ENCODE data around the gene SCAMP2.
A peak's percentile ranks its signal among the peaks of the same experiment; 100 is the strongest.
"Not testable (repeated sequence)": the region's sequence is repeated elsewhere in the genome, so short reads cannot be mapped to it uniquely, and the experiment has no call there.

Gene SCAMP2, protein sequence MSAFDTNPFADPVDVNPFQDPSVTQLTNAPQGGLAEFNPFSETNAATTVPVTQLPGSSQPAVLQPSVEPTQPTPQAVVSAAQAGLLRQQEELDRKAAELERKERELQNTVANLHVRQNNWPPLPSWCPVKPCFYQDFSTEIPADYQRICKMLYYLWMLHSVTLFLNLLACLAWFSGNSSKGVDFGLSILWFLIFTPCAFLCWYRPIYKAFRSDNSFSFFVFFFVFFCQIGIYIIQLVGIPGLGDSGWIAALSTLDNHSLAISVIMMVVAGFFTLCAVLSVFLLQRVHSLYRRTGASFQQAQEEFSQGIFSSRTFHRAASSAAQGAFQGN

GRCh38 chr15:74873036-74873755 is at the start of gene SCAMP2:
Gene SCAMP2, minus strand, starts transcription at chr15:74873365. Its CDS starts 110 bp downstream, at chr15:74873255.
- peak; percentile 98 for DNase-seq

- no peak for DNase-seq
Observed at GRCh38 chr15:74920456-74920855, 47.3 kb upstream of the SCAMP2 start.

- DNase-seq: no peak
Observed at GRCh38 chr15:74917676-74918075, 44.5 kb upstream of the SCAMP2 start.

GRCh38 chr15:74913799-74914198 is 40.6 kb upstream of the SCAMP2 start:
- not testable (repeated sequence) for DNase-seq

DNA sequence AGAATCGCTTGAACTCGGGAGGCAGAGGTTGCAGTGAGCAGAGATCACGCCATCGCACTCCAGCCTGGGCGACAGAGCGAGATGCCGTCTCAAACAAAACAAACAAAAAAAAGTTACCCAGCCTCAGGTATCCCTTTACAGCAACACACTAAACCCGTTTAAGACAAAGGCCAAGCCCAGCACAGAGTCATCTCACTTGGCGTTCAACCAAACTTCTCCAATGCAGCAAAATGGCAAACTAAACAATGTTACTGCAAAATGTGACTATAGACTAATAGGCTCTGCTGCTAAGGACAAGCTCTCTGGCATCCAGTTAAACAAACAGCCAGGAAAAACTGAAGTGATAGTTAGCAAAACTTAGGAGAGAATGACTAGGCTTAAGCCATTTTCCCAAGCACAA is 39.9 kb upstream of the SCAMP2 start:
- DNase-seq: no peak

GRCh38 chr15:74908635-74909034 is 35.5 kb upstream of the SCAMP2 start:
- no peak for DNase-seq

GRCh38 chr15:74907163-74907870 is 34.2 kb upstream of the SCAMP2 start:
- DNase-seq: no peak

GRCh38 chr15:74906450-74907162 is 33.4 kb upstream of the SCAMP2 start, which contains the start of gene FAM219B:
Gene FAM219B, minus strand, starts transcription at chr15:74906851. Its CDS starts 51 bp downstream, at chr15:74906800.
- peak; percentile 96 for DNase-seq

GRCh38 chr15:74906067-74906449 is 32.9 kb upstream of the SCAMP2 start:
- DNase-seq: peak; percentile 74

GRCh38 chr15:74904190-74904805 is 31.1 kb upstream of the SCAMP2 start:
- no peak for DNase-seq

DNA sequence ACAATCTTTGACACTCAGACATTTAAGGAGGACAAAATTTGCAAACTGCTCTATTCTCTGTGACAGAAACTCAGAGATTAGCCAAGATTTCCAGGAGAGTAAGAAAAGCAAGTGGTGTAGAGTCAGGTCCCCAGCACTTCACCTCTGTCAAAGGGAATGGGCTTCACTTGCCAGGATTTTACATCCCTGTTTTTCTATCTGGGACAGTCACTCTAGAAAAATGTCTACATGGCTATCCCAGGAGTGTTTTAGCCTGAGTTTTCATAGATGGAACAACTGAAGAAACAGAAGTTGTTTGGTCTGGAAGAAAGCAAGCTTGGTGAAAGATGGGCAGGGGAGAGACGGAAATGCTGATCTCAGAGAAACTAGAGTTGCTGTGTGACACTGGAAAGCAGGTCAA is 30.5 kb upstream of the SCAMP2 start:
- no peak for DNase-seq

DNA sequence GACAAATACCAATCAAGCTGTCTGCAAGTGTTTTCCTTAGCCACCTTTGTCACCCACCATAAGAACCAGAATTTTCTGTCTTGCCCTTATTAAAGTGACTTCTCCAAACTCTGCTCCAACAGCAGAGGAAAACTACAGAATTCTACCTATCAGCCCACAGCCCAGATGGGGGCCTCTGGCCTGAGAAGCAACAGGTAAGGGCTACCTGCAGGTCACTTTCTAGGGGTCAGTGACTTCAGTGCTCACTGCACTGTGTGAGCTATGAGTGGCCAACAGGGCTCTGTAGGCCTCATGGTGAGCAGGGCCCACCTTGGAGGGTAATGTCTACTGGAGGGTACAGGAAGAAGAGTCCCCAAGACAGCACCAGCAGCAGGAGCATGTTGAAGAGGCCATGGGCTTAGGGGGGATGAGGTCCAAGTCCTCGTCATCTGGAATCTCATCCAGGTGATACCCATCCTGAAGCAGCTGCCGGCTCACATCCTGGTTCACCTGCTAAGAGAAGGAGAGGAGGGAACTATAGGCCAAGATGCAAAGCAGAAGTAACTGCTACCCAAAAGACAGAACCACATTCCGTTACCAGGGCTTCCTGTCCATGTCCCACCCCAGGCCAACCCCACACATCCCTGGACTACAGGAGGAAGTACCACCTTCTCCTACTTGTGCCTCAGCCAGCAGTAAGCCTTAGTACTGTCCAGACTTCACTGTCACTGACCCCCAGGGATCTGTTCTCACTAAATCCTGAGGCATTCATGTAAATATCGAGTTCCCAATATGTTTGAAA is 29.3 kb upstream of the SCAMP2 start:
- DNase-seq: no peak

GRCh38 chr15:74901612-74902063 is 28.5 kb upstream of the SCAMP2 start:
- peak; percentile 81 for DNase-seq

DNA sequence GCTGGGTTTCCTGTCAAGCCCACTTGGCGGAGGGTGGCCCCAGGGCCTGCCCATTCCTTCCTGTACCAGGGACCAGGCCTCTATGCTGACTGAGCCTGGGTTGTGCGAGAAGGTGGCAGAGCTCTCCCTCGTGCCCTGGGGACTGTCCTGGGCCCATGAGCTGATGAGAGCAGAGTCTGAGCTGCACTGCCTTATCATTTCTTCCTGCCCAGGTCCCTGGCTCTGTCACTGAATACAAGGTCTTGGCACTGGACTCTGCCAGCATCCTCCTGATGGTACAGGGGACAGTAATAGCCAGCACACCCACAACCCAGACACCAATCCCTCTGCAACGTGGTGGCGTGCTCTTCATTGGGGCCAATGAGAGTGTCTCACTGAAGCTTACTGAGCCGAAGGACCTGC is 24.1 kb upstream of the SCAMP2 start:
- DNase-seq: no peak

GRCh38 chr15:74896316-74896715 is 23.2 kb upstream of the SCAMP2 start:
- no peak for DNase-seq

DNA sequence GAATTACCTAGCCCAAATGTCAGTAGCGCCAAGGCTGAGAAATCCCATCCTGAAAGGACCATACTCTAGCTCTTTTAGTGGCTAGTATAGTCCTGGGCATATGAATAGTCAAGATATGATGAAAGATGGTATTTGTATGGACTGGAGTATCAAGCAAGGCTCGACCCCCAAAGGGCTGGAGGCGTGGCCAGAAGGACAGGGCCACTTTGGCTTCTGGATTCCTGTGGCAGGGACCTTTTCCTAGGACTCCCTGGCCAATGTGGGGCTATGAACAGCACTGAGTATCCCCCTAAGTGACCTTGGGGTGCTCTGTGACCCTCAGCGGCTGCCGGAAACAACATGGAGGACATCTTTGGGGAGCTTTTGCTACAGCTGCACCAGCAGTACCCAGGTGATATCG is 22.7 kb upstream of the SCAMP2 start:
- DNase-seq: no peak

GRCh38 chr15:74894383-74894782 is 21.2 kb upstream of the SCAMP2 start:
- DNase-seq: not testable (repeated sequence)

GRCh38 chr15:74893627-74894026 is 20.5 kb upstream of the SCAMP2 start:
- no peak for DNase-seq

GRCh38 chr15:74892931-74893330 is 19.8 kb upstream of the SCAMP2 start:
- DNase-seq: no peak

DNA sequence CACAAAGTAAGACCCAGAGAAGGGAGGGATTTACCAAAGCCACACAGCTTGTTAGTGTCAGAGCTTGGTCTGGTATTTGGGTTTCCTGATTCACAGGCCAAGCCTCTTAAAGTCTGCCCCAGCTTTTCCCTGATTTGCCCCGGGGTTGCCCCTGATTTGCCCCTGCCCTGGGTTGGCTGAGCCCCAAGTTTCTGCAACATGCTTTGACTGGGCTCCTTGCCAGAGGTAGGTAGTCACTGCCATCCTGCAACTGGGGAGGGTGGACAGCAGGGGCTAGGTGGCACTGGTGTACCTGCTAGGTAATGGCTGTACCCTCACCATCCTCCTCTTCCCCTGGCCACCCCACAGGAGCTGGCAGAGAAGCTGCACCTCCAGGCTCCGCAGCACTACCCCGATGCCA is 19.1 kb upstream of the SCAMP2 start:
- DNase-seq: no peak

- no peak for DNase-seq
Observed at GRCh38 chr15:74891469-74891868, 18.3 kb upstream of the SCAMP2 start.

- DNase-seq: no peak
Observed at GRCh38 chr15:74890665-74890960, 17.4 kb upstream of the SCAMP2 start.
